Chondrocyte (in vitro differentiated cells): ENCODE measurements around the gene ELOVL1. TPM values are rescaled to one million over a fixed set of nuclear protein-coding genes. Genes with fewer than 3 reads are reported as not detected.
"Not testable (repeated sequence)": the region's sequence is repeated elsewhere in the genome, so short reads cannot be mapped to it uniquely, and the experiment has no call there.

Experiments used
- DNase-seq: peaks from one replicate; pipeline ENCODE4 v3.0.0; 2021; ENCODE audit warnings: mixed read lengths, low spot score
- H3K27ac Mint-ChIP-seq: one replicate; pipeline ENCODE4 v1.8.0; 2021; ENCODE audit warnings: mild to moderate bottlenecking, moderate library complexity, mixed read lengths; ENCODE audit not compliant: unreplicated experiment
- H3K27me3 Mint-ChIP-seq: 2 replicates; pipeline ENCODE4 v1.8.0; 2021; ENCODE audit warnings: low read depth, mixed read lengths
- H3K36me3 Mint-ChIP-seq: 2 replicates; pipeline ENCODE4 v1.8.0; 2021; ENCODE audit warnings: low read depth, mixed read lengths
- H3K4me1 Mint-ChIP-seq: 2 replicates; pipeline ENCODE4 v1.8.0; 2021; ENCODE audit warnings: low read depth, mild to moderate bottlenecking, mixed read lengths
- H3K4me3 Mint-ChIP-seq: one replicate; pipeline ENCODE4 v1.8.0; 2021; ENCODE audit warnings: mild to moderate bottlenecking, moderate library complexity, mixed read lengths; ENCODE audit not compliant: unreplicated experiment
- H3K9me3 Mint-ChIP-seq: 2 replicates; pipeline ENCODE4 v1.8.0; 2021; ENCODE audit warnings: low read depth, mixed read lengths
- CTCF ChIP-seq: fragments of 200-600 bp; sonication (generic); IDR thresholded peaks from 2 replicates; pipeline ENCODE4 v1.5.0; 2021; ENCODE audit warnings: antibody characterized with exemption, mild to moderate bottlenecking, moderate library complexity
- long read RNA-seq: library from polyadenylated mRNA; stranded (forward); transcript quantifications from one replicate; pipeline ENCODE4 v2.0.0, GENCODE V29; 2021
- total RNA-seq: library from RNA; stranded (reverse); gene quantifications from 3 replicates; pipeline ENCODE4 v1.2.1, GENCODE V29; 2021

Gene ELOVL1
- 78.9 to 103 TPM (median 101 TPM) in 3 replicates for total RNA-seq
- long read RNA-seq, transcript ELOVL1-201 (8 exons, 1,477 nt): major isoform, 15 of 16 reads
- long read RNA-seq, partial matches to known transcripts: 0 of 16 reads
- long read RNA-seq, other reads (novel, unspliced or antisense): 1 of 16 reads

DNA sequence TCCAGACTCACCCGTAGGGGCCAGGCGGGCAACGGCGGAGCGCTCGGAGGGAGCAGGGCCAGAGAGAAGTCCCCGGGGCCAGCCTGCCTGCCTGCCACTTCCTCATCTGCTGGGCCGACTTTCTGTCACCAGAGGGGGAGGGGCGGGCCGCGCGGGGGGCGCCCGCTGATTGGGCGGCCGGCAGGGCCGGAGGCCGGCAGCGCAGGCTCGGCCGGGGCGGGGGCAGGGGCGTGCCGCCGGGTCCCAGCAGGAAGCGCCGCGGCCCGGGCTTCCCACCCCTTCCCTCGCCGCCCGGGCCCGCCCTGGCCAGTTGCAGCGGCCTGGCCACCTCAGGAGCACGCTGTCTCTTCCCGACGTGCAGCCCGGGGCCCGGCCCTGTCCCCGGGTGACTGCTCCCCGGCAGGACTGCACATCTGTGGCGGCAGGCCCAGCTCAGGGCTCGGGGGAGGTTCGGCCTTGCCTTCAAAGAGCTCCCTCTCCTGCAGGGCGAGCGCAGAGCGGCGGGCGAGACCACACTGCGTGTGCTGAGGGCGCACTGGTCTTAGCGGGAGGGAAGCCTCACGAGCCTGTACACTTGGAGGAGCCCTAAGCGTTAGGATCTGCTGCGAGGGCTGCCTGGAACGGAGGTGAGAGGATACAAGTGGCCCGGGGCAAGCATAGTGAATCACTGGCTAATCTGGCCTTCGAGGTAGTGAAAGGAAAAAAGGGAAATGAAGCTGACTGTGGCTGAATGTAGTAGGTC is at the start of gene ELOVL1:
TSS of gene ELOVL1 (minus strand) at position 108 of the 742 bp plus-strand sequence. CDS start 2,402 bp downstream, outside the sequence.
- peaks cover 17% of the 10 kb centered on the region for H3K36me3 Mint-ChIP-seq
- H3K4me3 Mint-ChIP-seq: peak within 1 kb of the TSS; percentile 88
- TF ChIP-seq CTCF: peak; percentile 68
- H3K27ac Mint-ChIP-seq: peak within 1 kb of the TSS; percentile 93
- DNase-seq: peak; percentile 96
- no peaks in the 10 kb centered on the region for H3K27me3 Mint-ChIP-seq
- H3K4me1 Mint-ChIP-seq: peaks cover 38% of the 10 kb centered on the region
- no peaks in the 10 kb centered on the region for H3K9me3 Mint-ChIP-seq

DNA sequence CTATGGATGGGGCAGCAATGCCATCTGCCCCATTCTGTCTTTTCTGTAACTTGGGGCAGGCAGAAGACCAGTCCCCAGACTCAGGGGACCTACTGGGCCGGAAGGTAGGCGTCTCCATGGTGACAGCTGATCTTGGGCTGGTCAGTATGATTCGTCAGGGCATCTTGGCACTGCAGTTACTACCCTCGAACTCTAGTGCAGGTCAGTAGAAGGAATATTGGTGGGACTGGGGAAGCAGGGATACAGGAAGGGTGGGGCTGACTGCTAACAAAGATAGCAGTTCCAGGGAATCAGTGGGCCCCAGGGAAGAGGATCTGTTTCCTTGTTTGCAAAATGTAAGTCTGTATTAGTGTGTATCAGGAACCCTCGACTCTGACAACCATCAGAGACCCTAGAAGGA is 48.1 kb upstream of the ELOVL1 start:
- no peaks in the 10 kb centered on the region for H3K27me3 Mint-ChIP-seq
- no peaks in the 10 kb centered on the region for H3K4me1 Mint-ChIP-seq

DNA sequence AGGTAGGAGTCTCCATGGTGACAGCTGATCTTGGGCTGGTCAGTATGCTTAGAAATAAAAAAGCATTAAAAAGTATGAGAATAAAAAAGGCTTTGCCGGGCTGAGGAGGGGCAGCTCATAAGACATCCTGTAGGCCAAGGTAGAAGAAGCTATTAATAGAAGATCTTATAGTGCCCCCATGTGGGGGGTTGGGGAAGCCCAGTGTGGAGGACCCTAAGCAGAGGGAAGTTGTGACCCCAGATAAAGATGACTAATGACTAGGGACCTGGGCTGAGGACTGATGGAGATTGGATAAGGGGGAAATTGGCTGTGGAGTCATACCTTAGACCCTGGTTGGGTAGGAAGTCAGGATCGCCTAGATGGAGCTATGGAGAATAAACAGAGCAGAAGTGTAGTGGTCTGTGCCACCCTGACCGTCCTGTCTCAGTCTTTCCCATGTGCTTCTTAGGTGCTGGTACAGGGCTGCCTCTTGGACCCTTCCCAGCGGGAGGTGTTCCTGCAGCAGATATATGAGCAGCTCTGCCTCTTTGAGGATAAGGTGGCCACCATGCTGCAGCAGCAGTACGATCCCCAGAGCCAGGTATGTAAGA is 46.9 kb upstream of the ELOVL1 start:
- Mint-ChIP-seq H3K36me3 (peaks cover 16% of the 10 kb centered on the region), H3K9me3 (no peaks in the 10 kb centered on the region), H3K4me1 (no peaks in the 10 kb centered on the region), H3K27me3 (no peaks in the 10 kb centered on the region), H3K27ac (no peak overlapping the region), H3K4me3 (no peak overlapping the region)
- TF ChIP-seq CTCF: peak; percentile 81
- DNase-seq: no peak

More for the DNA sequence above, 48.1 kb upstream of the ELOVL1 start:
- Mint-ChIP-seq H3K9me3 (no peaks in the 10 kb centered on the region), H3K27ac (no peak overlapping the region), H3K36me3 (peaks cover 21% of the 10 kb centered on the region), H3K4me3 (no peak overlapping the region)
- no peak for DNase-seq
- TF ChIP-seq CTCF: no peak

GRCh38 chr1:43413426-43413825 is 45.6 kb upstream of the ELOVL1 start:
- not testable (repeated sequence) for H3K9me3 Mint-ChIP-seq, DNase-seq, H3K4me3 Mint-ChIP-seq, H3K4me1 Mint-ChIP-seq, H3K27ac Mint-ChIP-seq, H3K27me3 Mint-ChIP-seq
- H3K36me3 Mint-ChIP-seq: peaks cover 21% of the 10 kb centered on the region

- Mint-ChIP-seq H3K9me3 (peaks cover 8% of the 10 kb centered on the region), H3K27me3 (no peaks in the 10 kb centered on the region), H3K4me1 (peaks cover 2% of the 10 kb centered on the region), H3K36me3 (peaks cover 35% of the 10 kb centered on the region), H3K27ac (no peak overlapping the region), H3K4me3 (no peak overlapping the region)
- no peak for DNase-seq
- TF ChIP-seq CTCF: no peak
Measured at GRCh38 chr1:43410571-43410970, 42.8 kb upstream of the ELOVL1 start.
